Activated CD4-positive, alpha-beta T cell treated with anti-CD3 and anti-CD28 coated beads for 48 hours (primary cell): Measurements from ENCODE around the gene USP1.
A peak's percentile ranks its signal among the peaks of the same experiment; 100 is the strongest.

Experiments
- DNase-seq: peaks from one replicate; pipeline ENCODE4 v3.0.0-alpha.2; 2020

Gene USP1

DNA sequence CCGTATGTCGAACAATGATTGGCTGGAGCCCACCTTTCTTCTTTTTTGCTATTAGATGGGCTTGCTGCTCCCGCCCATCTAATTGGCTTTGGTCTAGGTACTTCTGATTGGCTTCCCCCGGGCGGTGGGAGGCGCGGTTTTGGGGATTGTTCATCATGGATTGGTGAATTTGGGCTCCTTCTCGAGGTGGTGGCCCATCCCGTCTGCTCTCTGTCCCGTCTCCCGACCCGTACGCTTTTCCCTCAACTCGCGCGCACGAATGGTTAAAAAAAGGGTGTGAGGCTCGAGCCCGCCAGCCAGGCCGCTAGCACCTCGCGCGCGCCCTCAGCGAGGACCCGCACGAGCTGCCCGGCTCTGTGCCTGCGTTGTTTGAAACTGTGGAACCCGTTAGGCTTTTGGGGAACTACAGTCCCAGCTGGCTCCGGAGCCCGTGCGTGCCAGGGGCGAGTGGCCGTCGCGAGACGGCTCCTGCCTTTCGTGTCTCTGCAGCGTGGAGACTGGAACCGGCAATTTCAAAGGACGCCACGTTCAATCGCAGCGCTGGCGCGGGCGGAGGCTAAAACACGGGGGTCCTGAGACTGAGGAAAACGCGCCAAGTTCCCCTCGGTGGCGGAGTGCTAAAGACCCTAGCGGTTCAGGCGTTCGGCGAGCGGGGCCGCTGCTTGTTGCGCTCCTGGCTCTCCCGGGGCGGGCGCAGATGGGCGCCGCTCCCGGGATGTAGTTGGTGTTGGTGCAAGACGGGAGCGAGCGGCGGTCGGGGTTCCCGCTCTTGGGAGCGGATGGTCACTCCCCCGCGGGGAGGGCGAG is at the start of gene USP1:
USP1 (plus strand) TSS at position 584 of the 807 bp plus-strand sequence. CDS start 2,819 bp downstream, outside the sequence.
- peak; percentile 98 for DNase-seq

GRCh38 chr1:62389531-62389930 is 47.3 kb upstream of the USP1 start:
- no peak for DNase-seq

- no peak for DNase-seq
These were observed 46.8 kb upstream of the USP1 start for GRCh38 chr1:62390071-62390470.

DNA sequence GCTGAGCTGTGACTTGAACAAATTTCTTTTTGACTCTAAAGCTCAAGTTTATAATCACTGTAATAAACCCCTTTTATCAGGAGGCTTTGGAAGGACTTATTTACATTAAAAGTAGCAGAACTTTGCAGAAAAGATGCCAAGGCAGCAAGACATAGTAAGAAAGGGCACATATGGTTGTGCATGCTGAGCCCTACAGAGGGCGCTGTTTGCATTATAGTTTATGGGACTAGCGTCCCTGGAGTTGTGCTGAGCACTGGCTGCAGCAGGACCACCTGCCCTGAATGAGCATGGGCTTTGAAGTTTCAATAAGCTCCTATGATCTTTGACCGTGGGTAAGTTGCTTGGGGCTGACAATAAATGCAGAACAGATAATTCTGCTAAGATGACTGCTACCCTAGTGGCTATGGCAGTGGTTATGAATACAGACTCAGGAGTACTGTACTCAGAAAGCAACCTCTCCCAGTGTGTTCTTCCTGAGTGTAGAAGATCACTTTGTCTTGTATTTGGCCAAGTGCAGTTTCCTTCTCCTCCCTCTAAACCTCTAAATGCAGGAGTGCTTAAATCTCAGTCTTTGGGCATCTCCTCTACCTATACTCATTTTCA is 45.4 kb upstream of the USP1 start:
- peak; percentile 38 for DNase-seq

DNA sequence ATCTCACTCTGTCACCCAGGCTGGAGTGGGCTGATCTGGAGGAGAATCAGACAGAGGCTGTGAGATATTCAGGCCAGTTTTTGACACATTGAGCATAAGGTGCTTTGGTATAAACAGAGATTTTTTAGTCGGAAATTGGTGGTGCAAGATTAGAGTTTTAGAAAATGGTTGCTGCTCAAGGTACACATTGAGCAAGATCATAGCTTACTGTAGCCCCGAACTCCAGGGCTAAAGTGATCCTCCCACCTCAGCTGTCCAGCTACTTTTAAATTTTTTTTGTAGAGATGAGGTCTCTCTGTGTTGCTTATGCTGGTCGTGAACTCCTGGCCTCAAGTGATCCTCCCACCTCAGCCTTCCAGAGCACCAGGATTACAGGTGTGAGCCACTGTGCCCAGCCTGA is 43.9 kb upstream of the USP1 start:
- DNase-seq: no peak

DNA sequence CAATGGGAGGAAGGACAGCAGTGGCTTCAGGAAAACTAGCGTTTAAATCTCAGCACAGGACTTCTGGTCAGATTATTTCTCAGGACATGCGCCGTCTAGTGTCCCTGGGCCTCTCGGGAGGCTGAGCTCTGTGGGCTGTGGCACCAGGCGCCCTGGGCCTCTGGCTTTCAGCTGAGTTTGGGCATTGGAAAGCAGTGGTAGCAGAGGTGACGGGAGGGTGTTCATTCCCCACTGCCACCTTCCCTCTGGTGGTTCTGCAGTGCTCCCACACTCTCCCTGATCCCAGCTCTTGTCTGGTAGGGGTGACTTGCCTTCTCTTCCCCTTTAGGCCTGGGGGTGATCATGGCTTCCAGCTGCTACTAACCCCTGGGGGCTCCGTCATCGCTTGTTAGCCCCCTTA is 42.2 kb upstream of the USP1 start:
- DNase-seq: no peak

DNA sequence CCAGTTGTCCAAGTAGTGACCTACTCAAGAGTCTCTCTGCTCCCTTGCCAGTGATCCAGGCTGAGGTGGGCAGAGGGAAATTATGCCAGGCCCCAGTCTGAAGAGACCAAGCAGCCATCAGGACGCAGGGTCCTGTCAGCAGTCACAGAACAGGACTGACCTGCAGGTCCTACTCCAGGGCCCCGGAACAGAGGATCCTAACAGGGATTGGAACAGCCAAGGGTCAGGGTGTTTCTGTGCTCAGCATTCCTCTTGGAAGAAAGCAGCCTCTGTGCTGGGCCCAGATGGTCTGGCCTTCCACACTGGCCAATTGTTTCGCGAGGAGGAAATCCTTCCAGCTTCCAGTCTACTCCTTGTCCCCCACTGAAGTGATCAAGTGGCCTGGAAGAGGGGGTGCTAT is 41.6 kb upstream of the USP1 start:
- no peak for DNase-seq

- DNase-seq: no peak
These were observed 40.0 kb upstream of the USP1 start for GRCh38 chr1:62396871-62397270.

DNA sequence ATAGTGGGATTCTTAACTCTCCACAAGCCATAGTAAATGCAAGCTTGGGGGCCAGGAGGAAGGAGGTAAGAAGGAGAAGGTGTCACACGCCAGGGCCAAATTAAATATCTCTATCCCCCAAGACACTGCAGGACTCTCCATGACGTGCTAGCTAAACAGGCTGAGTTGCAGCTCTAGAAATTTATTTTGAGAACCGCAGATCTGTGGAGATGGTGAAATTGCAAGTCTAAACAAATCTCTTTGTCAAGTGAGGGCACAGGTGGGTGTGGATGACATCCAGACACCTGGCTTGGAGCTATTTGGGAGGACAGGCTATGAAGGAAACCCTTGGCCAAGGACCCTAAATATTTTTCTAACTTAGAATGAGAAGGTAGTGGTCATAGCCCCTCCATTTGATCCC is 39.5 kb upstream of the USP1 start:
- no peak for DNase-seq

GRCh38 chr1:62398377-62398776 is 38.5 kb upstream of the USP1 start:
- DNase-seq: no peak

GRCh38 chr1:62401034-62401760 is 35.7 kb upstream of the USP1 start:
- DNase-seq: no peak

GRCh38 chr1:62405247-62405646 is 31.6 kb upstream of the USP1 start:
- DNase-seq: no peak

DNA sequence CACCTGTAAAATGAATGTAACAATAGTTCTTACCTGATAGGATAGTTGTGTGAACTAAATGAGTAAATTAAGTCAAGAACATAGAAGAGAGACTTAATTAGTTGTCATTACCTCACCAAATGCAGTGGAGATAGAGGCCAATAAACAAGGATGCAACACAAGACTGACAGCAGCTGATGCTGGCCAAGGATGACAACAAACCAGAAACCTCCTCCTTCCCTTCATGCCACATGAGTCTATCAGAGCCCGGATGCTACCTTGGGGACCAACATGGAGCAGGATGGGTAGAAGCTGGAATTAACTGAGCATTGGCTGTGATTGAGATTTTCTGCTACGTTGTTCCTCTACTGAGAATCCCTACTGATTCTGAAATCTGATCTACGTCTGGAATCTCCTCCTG is 30.3 kb upstream of the USP1 start:
- DNase-seq: no peak

DNA sequence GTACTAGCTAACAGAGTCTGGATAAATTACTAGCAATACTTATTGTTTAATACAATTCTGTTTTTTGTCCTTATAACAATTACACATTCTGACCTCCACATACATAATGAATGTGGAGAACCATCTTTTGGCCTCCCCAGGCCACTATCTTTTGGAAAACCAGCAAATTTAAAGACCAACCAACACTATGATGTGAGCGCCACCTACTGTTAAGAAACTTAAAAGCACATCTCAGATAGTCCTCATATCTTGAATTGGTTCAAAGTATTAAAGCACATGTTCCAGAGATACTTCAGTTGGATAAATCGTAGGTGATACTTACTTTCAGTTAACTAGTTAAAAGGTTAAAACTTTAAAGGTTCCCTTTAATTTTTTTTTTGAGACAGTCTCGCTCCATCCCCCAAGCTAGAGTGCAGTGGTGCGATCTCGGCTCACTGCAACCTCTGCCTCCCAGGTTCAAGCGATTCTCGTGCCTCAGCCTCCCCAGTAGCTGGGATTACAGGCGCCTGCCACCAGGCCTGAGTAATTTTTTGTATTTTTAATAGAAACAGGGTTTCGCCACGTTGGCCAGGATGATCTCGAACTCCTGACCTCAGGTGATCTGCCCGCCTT is 29.3 kb upstream of the USP1 start:
- DNase-seq: peak; percentile 8

DNA sequence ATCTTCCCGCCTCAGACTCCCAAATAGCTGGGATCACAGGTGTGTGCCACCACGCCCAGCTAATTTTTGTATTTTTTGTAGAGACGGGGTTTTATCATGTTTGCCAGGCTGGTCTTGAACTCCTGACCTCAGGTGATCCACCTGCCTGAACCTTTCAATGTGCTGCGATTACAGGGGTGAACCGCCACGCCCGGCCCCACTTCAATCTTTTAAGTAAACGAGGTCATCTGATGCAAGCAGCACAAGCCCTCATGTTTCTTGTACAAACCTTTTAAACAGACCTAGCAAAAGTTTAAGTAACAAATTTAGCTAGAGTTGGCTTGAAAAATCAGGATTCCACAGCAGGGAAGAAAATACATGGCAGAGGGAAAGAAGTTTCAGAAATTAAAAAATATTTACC is 21.2 kb upstream of the USP1 start:
- DNase-seq: no peak

DNA sequence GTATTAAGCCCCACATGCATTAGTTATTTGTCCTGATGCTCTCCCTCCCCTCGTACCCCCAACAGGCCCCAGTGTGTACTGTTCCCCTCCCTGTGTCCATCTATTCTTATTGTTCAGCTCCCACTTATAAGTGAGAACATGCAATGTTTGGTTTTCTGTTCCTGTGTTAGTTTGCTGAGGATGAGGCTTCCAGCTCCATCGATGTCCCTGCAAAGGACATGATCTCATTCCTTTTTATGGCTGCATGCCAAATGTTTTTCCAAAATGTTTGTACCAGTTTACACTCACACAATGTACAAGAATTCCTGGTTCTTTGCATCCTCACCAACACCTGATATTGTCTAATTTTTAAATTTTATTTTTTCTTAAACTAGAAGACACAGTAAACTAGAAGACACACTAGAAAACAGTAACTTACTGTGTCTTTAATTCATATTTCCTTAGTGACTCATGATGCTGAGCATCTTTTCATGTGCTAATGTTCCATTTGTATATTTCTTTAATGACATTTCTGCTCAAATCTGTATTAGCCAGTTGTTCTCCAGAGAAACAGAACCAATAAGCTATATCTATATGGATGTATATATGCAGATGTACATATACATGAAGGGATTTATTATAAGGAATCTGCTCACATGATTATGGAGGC is 19.4 kb upstream of the USP1 start:
- no peak for DNase-seq

DNA sequence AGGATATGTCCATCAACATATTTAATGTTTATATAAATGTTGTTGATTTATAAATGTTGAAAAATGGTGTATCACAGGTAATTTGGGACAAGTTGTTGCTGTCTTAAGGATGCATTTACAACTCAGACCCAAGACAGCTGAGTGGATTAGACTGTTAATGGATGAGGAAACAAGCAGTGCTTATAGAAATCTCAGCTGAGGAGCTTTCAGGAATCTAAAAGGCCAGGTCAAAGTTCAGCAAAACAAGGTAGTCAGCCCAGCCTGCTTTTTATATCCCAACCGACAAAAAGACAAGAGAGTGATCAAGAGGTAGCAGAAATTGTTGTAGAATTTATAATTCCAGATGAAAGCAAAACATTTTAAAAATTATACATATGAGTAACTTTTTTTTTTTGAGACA is 16.6 kb upstream of the USP1 start:
- no peak for DNase-seq

DNA sequence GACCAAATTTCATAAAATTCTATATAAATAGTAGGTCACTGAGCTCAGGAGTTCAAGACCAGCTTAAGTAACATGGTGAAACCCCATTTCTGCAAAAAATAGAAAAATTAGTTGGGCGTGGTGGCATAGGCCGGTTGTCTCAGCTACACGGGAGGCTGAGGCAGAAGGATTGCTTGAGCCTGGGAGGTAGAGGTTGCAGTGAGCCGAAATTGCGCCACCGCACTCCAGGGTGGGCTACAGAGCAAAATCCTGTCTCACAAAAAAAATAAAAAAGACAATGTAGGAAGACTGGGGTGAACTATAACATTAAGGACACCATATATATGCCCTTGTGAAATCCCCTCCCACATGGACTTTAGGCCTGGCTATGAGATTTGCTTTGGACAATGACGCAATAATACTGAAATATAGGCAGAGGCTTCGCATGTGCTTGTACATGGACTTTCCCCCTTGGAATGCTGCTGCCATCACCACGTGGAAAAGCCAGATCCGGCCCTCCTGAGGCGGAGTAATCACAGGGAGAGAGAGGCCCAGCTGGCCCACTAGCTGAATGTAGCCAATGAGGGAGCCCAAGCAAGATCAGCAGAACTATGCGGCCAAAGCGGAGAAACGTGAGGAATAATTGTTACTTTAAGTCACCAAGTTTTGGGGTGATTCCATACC is 13.1 kb upstream of the USP1 start:
- no peak for DNase-seq

DNA sequence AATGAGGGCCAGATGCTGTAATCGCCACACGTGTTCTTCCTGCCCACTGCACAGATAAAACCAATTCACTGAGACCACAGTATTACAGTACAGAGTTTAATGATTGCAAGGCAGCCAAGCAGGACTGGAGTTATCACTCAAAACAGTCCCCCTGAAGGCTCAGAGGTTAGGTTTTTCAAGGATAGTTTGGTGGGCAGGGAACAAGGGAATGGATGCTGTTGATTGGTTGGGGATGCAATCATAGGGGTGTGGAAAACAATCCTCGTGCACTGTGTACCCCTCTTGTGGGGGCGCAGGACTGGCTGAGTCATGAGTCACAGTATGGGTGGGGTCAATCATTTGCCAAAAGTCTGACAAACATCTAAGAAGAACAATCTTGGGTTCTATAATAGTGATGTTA is 12.4 kb upstream of the USP1 start:
- no peak for DNase-seq

- DNase-seq: no peak
These were observed 11.8 kb upstream of the USP1 start for GRCh38 chr1:62425041-62425440.

- DNase-seq: no peak
These were observed 10.6 kb upstream of the USP1 start for GRCh38 chr1:62426237-62426636.

DNA sequence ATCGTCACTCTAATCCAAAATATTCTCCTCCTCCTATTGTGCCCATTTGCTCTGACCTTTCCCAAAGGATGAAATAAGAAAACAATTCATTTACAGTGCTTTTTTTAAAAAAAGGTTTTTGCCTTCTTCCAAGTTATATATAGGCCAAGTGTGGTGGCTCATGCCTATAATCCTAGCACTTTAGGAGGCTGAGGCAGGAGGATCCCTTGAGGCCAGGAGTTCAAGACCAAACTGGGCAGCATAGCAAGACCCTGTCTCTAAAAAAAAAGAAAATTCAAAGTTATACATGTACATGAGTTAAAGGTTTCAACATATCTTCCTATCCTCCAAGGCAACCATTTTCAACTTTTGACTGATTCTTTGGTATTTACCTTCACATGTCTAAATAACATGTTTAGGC is 10.1 kb upstream of the USP1 start:
- DNase-seq: no peak

- DNase-seq: no peak
These were observed 8.5 kb upstream of the USP1 start for GRCh38 chr1:62428351-62428750.
